Neuronal stem cell (in vitro differentiated cells): ENCODE data around the gene MAN2A1.
A peak's percentile ranks its signal among the peaks of the same experiment; 100 is the strongest.

Experiments
- DNase-seq: peaks from one replicate; pipeline ENCODE4 v3.0.0-alpha.2; 2013; ENCODE audit warnings: low spot score
- H2AFZ ChIP-seq: one replicate; pipeline ENCODE4 v1.6.1; 2013; ENCODE audit warnings: mild to moderate bottlenecking, low read length, inconsistent platforms
- H2AK5ac ChIP-seq: 2 replicates; pipeline ENCODE4 v1.6.1; 2013; ENCODE audit warnings: low read depth, mild to moderate bottlenecking, inconsistent platforms, low read length, moderate library complexity, mixed read lengths
- H2BK120ac ChIP-seq: 2 replicates; pipeline ENCODE4 v1.6.1; 2013; ENCODE audit warnings: low read depth, mild to moderate bottlenecking, inconsistent platforms, low read length, moderate library complexity, mixed read lengths
- H2BK12ac ChIP-seq: one replicate; pipeline ENCODE4 v1.6.1; 2013; ENCODE audit warnings: low read length, inconsistent platforms
- H2BK15ac ChIP-seq: 2 replicates; pipeline ENCODE4 v1.6.1; 2013; ENCODE audit warnings: mild to moderate bottlenecking, low read length, inconsistent platforms, mixed read lengths
- H2BK5ac ChIP-seq: one replicate; pipeline ENCODE4 v1.6.1; 2013; ENCODE audit warnings: inconsistent platforms, mild to moderate bottlenecking, low read length, moderate library complexity
- H3K14ac ChIP-seq: one replicate; pipeline ENCODE4 v1.6.1; 2013; ENCODE audit warnings: low read length, inconsistent platforms
- H3K18ac ChIP-seq: 2 replicates; pipeline ENCODE4 v1.6.1; 2013; ENCODE audit warnings: low read length, inconsistent platforms
- H3K23ac ChIP-seq: 2 replicates; pipeline ENCODE4 v1.6.1; 2013; ENCODE audit warnings: low read depth, mild to moderate bottlenecking, mixed read lengths, low read length, inconsistent platforms; ENCODE audit not compliant: poor library complexity
- H3K27ac ChIP-seq: replicated peaks from 3 replicates; pipeline ENCODE4 v1.5.1; 2013; ENCODE audit warnings: low read length, inconsistent platforms
- H3K27me3 ChIP-seq, 3 experiments: 2 replicates each; pipeline ENCODE4 v1.6.1; 2013; ENCODE audit warnings: low read length in 3 of 3, mild to moderate bottlenecking in 2 of 3, inconsistent platforms in 1 of 3, low read depth in 1 of 3, mixed read lengths in 1 of 3, moderate library complexity in 1 of 3; ENCODE audit not compliant: control insufficient read depth in 3 of 3, insufficient read depth in 3 of 3
- H3K36me3 ChIP-seq, 2 donors: replicated peaks in 1 of 2; 2 replicates each; pipeline ENCODE4 v1.6.1; 2013; ENCODE audit warnings: low read length in 2 of 2; ENCODE audit not compliant: control insufficient read depth in 2 of 2, insufficient read depth in 2 of 2
- H3K4ac ChIP-seq: 2 replicates; pipeline ENCODE4 v1.6.1; 2013; ENCODE audit warnings: inconsistent platforms, mild to moderate bottlenecking, low read length, moderate library complexity
- H3K4me1 ChIP-seq, 2 donors: 1 replicate in 1 of 2; 2 replicates in 1 of 2; pipeline ENCODE4 v1.6.1; 2013; ENCODE audit warnings: low read length in 2 of 2, low read depth in 1 of 2; ENCODE audit not compliant: control insufficient read depth in 2 of 2, insufficient read depth in 1 of 2
- H3K4me2 ChIP-seq: one replicate; pipeline ENCODE4 v1.6.1; 2013; ENCODE audit warnings: mild to moderate bottlenecking, low read length, inconsistent platforms; ENCODE audit not compliant: insufficient read depth, poor library complexity, severe bottlenecking
- H3K4me3 ChIP-seq, 2 donors: 2 replicates each; pipeline ENCODE4 v1.5.1; 2013; ENCODE audit warnings: low read length in 2 of 2, mild to moderate bottlenecking in 2 of 2, inconsistent platforms in 1 of 2, moderate library complexity in 1 of 2
- H3K79me1 ChIP-seq: one replicate; pipeline ENCODE4 v1.6.1; 2013; ENCODE audit warnings: low read depth, mild to moderate bottlenecking, inconsistent platforms, low read length, moderate library complexity
- H3K9ac ChIP-seq: one replicate; pipeline ENCODE4 v1.6.1; 2013; ENCODE audit warnings: mild to moderate bottlenecking, low read depth, low read length, inconsistent platforms; ENCODE audit not compliant: poor library complexity
- H3K9me3 ChIP-seq, 2 donors: replicated peaks in 1 of 2; 2 replicates each; pipeline versions ENCODE3 to v1.6.1; 2013; ENCODE audit warnings: low read length in 2 of 2, mild to moderate bottlenecking in 2 of 2, inconsistent platforms in 1 of 2, low read depth in 1 of 2, mixed read lengths in 1 of 2, moderate library complexity in 1 of 2; ENCODE audit not compliant: control insufficient read depth in 2 of 2, insufficient read depth in 1 of 2
- H4K8ac ChIP-seq: one replicate; pipeline ENCODE4 v1.6.1; 2013; ENCODE audit warnings: low read depth, mild to moderate bottlenecking, inconsistent platforms, low read length, moderate library complexity
- H4K91ac ChIP-seq: one replicate; pipeline ENCODE4 v1.6.1; 2013; ENCODE audit warnings: low read length, low read depth, mild to moderate bottlenecking, inconsistent platforms; ENCODE audit not compliant: poor library complexity
- WGBS, 2 donors: extraction: QIAGEN DNeasy Blood & Tissue Kit; methylation state at CpG; one replicate each; pipeline ENCODE4 v1.1.7; 2013; ENCODE audit warnings: missing lambda C conversion rate in 2 of 2, mixed read lengths in 1 of 2; ENCODE audit not compliant: insufficient read length in 2 of 2, insufficient replicate concordance in 1 of 2; ENCODE audit errors: extremely low coverage in 2 of 2; 5-methylcytosine and 5-hydroxymethylcytosine counted together

The MAN2A1 gene

GRCh38 chr5:109721741-109722140 is 32.0 kb downstream of the MAN2A1 start:
- H3K4me1 ChIP-seq, result no peaks in the 10 kb centered on the region
- H3K9ac ChIP-seq, result no peak overlapping the region

GRCh38 chr5:109723606-109724005 is 33.9 kb downstream of the MAN2A1 start:
- H2BK5ac ChIP-seq, result no peak overlapping the region
- no peak overlapping the region for H3K4me3 ChIP-seq
- H2AK5ac ChIP-seq, result no peak overlapping the region
- no peak overlapping the region for H2BK120ac ChIP-seq
- no peaks in the 10 kb centered on the region for H3K4me1 ChIP-seq
- no peak overlapping the region for H3K27ac ChIP-seq
- H2AFZ ChIP-seq, result no peak overlapping the region
- peaks cover 0 to 45% of the 10 kb centered on the region in 2 donors for H3K36me3 ChIP-seq
- no peaks in the 10 kb centered on the region for H3K27me3 ChIP-seq
- no peak overlapping the region for H4K8ac ChIP-seq
- H3K79me1 ChIP-seq, result peaks cover 1% of the 10 kb centered on the region
- H3K23ac ChIP-seq, result no peak overlapping the region
- no peak overlapping the region for H3K4ac ChIP-seq
- H2BK12ac ChIP-seq, result no peak overlapping the region
- no peak for DNase-seq
- no peak overlapping the region for H2BK15ac ChIP-seq
- H3K9ac ChIP-seq, result no peak overlapping the region
- no peak overlapping the region for H3K4me2 ChIP-seq
- H3K18ac ChIP-seq, result no peak overlapping the region
- H3K14ac ChIP-seq, result no peak overlapping the region
- no peak overlapping the region for H4K91ac ChIP-seq
- no peaks in the 10 kb centered on the region for H3K9me3 ChIP-seq

More at GRCh38 chr5:109721741-109722140, 32.0 kb downstream of the MAN2A1 start:
- Histone ChIP-seq H3K23ac (no peak overlapping the region), H3K27me3 (no peaks in the 10 kb centered on the region), H3K27ac (no peak overlapping the region), H2BK15ac (no peak overlapping the region), H3K36me3 (peaks cover 5 to 55% of the 10 kb centered on the region in 2 donors), H2BK5ac (no peak overlapping the region), H3K4ac (no peak overlapping the region), H3K79me1 (peaks cover 1% of the 10 kb centered on the region), H4K91ac (no peak overlapping the region), H3K4me3 (no peak overlapping the region), H3K4me2 (no peak overlapping the region), H2AK5ac (no peak overlapping the region), H3K9me3 (no peaks in the 10 kb centered on the region), H2AFZ (no peak overlapping the region), H4K8ac (no peak overlapping the region), H2BK120ac (no peak overlapping the region), H3K18ac (no peak overlapping the region), H3K14ac (no peak overlapping the region), H2BK12ac (no peak overlapping the region)
- no CpG with 5 or more reads among the region's 1 CpG for WGBS, 2 donors
- no peak for DNase-seq

GRCh38 chr5:109725135-109725534 is 35.4 kb downstream of the MAN2A1 start:
- no peak overlapping the region for H2BK5ac ChIP-seq
- no peak overlapping the region for H3K4ac ChIP-seq
- H3K9ac ChIP-seq, result no peak overlapping the region
- H2AK5ac ChIP-seq, result no peak overlapping the region
- H4K8ac ChIP-seq, result no peak overlapping the region
- H3K14ac ChIP-seq, result no peak overlapping the region
- DNase-seq, result no peak
- H3K4me3 ChIP-seq, result no peak overlapping the region
- WGBS, 2 donors, result no CpG with 5 or more reads among the region's 2 CpGs
- H3K23ac ChIP-seq, result no peak overlapping the region
- no peak overlapping the region for H2BK120ac ChIP-seq
- H3K9me3 ChIP-seq, result no peaks in the 10 kb centered on the region
- no peak overlapping the region for H3K4me2 ChIP-seq
- H3K18ac ChIP-seq, result no peak overlapping the region
- H2BK15ac ChIP-seq, result no peak overlapping the region
- H4K91ac ChIP-seq, result no peak overlapping the region
- no peak overlapping the region for H3K27ac ChIP-seq
- H2AFZ ChIP-seq, result no peak overlapping the region
- peaks cover 1% of the 10 kb centered on the region for H3K79me1 ChIP-seq
- H3K27me3 ChIP-seq, result no peaks in the 10 kb centered on the region
- H3K4me1 ChIP-seq, result no peaks in the 10 kb centered on the region
- no peak overlapping the region for H2BK12ac ChIP-seq
- peaks cover 0 to 39% of the 10 kb centered on the region in 2 donors for H3K36me3 ChIP-seq

- Histone ChIP-seq H3K4ac (no peak overlapping the region), H3K9ac (no peak overlapping the region), H2AK5ac (no peak overlapping the region), H3K4me2 (no peak overlapping the region), H3K79me1 (no peaks in the 10 kb centered on the region), H4K91ac (no peak overlapping the region), H3K36me3 (peaks cover 0 to 7% of the 10 kb centered on the region in 2 donors), H3K4me1 (peaks cover 28 to 49% of the 10 kb centered on the region in 2 donors), H2BK5ac (no peak overlapping the region), H3K23ac (no peak overlapping the region), H3K4me3 (no peak overlapping the region), H3K27me3 (no peaks in the 10 kb centered on the region), H2AFZ (no peak overlapping the region), H2BK120ac (no peak overlapping the region), H2BK12ac (no peak overlapping the region), H2BK15ac (no peak overlapping the region), H4K8ac (no peak overlapping the region), H3K14ac (no peak overlapping the region), H3K9me3 (no peaks in the 10 kb centered on the region), H3K18ac (peak overlapping the region; percentile 69), H3K27ac (peak overlapping the region; percentile 64)
- peak; percentile 24 for DNase-seq
- WGBS, 2 donors, result no CpG with 5 or more reads among the region's 4 CpGs
Measured at GRCh38 chr5:109739741-109740728, 50.3 kb downstream of the MAN2A1 start.
